Measurements from ENCODE around the gene RHOD. TPM values are rescaled to one million over a fixed set of nuclear protein-coding genes. Genes with fewer than 3 reads are reported as not detected.

RHOD gene
- polyA plus RNA-seq, 1 donor from 2014 or later = not detected

DNA sequence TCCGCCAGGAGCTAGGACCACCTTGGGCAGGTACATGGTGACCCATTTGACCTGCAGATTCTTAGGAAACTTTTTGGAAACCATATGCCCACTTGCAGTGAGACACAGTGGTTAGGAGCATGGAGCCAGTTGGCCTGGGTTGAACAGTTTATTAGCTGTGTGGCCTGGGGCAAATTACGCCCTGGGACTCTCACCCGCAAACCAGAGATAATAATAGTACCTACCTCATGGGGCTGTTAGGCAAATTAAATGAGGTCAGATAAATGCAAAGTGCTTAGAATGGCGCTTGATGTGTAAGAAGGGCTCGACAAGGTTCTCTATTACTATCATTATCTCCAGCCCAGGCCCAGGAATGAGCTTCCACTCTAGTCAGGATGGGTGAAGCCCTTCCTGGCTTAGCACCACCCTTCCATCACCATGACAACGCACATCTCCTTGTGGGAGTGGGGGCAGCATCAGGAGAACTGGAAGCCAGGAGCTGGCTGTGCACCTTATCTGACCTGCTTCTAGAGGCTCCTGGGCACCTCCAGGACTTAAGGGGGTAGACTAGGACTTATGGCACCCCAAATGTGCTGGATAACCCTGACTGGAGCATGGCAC is 28.6 kb upstream of the RHOD start:
- H3K9me2 ChIP-seq (ENCODE audit: insufficient read depth, low read length) = no peaks in the 10 kb centered on the region
- no peaks in the 10 kb centered on the region for H3K9me3 ChIP-seq (ENCODE audit: low read length)
- H3K79me2 ChIP-seq (replicated peaks; ENCODE audit: insufficient read depth, low read length) = no peaks in the 10 kb centered on the region
- H3K9ac ChIP-seq (ENCODE audit: low read length) = no peak overlapping the region
- peaks cover 23% of the 10 kb centered on the region for H3K27me3 ChIP-seq (ENCODE audit: insufficient read depth, low read depth, low read length)
- H3K4me3 ChIP-seq (ENCODE audit: low read length) = no peak overlapping the region
- TF ChIP-seq EZH2 (IDR thresholded peaks at IDR 0.05; ENCODE audit: borderline replicate concordance, insufficient read depth, low read length, poor library complexity, severe bottlenecking) = no peak
- TF ChIP-seq TAF1 (IDR thresholded peaks at IDR 0.05; ENCODE audit: low read depth) = no peak
- TF ChIP-seq MXI1 (conservative IDR thresholded peaks at IDR 0.05; ENCODE audit: poor library complexity, severe bottlenecking) = no peak
- no peak for TF ChIP-seq EP300 (conservative IDR thresholded peaks at IDR 0.05; ENCODE audit: poor library complexity, severe bottlenecking)
- TF ChIP-seq SMC3 (conservative IDR thresholded peaks at IDR 0.05; ENCODE audit: poor library complexity) = no peak
- TF ChIP-seq, protein P1, sequence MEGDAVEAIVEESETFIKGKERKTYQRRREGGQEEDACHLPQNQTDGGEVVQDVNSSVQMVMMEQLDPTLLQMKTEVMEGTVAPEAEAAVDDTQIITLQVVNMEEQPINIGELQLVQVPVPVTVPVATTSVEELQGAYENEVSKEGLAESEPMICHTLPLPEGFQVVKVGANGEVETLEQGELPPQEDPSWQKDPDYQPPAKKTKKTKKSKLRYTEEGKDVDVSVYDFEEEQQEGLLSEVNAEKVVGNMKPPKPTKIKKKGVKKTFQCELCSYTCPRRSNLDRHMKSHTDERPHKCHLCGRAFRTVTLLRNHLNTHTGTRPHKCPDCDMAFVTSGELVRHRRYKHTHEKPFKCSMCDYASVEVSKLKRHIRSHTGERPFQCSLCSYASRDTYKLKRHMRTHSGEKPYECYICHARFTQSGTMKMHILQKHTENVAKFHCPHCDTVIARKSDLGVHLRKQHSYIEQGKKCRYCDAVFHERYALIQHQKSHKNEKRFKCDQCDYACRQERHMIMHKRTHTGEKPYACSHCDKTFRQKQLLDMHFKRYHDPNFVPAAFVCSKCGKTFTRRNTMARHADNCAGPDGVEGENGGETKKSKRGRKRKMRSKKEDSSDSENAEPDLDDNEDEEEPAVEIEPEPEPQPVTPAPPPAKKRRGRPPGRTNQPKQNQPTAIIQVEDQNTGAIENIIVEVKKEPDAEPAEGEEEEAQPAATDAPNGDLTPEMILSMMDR (IDR thresholded peaks at IDR 0.05; ENCODE audit: poor library complexity, severe bottlenecking) = no peak
- TF ChIP-seq, protein P2, sequence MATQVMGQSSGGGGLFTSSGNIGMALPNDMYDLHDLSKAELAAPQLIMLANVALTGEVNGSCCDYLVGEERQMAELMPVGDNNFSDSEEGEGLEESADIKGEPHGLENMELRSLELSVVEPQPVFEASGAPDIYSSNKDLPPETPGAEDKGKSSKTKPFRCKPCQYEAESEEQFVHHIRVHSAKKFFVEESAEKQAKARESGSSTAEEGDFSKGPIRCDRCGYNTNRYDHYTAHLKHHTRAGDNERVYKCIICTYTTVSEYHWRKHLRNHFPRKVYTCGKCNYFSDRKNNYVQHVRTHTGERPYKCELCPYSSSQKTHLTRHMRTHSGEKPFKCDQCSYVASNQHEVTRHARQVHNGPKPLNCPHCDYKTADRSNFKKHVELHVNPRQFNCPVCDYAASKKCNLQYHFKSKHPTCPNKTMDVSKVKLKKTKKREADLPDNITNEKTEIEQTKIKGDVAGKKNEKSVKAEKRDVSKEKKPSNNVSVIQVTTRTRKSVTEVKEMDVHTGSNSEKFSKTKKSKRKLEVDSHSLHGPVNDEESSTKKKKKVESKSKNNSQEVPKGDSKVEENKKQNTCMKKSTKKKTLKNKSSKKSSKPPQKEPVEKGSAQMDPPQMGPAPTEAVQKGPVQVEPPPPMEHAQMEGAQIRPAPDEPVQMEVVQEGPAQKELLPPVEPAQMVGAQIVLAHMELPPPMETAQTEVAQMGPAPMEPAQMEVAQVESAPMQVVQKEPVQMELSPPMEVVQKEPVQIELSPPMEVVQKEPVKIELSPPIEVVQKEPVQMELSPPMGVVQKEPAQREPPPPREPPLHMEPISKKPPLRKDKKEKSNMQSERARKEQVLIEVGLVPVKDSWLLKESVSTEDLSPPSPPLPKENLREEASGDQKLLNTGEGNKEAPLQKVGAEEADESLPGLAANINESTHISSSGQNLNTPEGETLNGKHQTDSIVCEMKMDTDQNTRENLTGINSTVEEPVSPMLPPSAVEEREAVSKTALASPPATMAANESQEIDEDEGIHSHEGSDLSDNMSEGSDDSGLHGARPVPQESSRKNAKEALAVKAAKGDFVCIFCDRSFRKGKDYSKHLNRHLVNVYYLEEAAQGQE (IDR thresholded peaks at IDR 0.05; ENCODE audit: borderline replicate concordance) = no peak
- TF ChIP-seq RAD21 (conservative IDR thresholded peaks at IDR 0.05) = no peak
- TF ChIP-seq POLR2AphosphoS5 (IDR thresholded peaks at IDR 0.05) = no peak
- no peak overlapping the region for H3K27ac ChIP-seq (ENCODE audit: low read length)
- H3K36me3 ChIP-seq (ENCODE audit: insufficient read depth, low read length) = no peaks in the 10 kb centered on the region
- no peaks in the 10 kb centered on the region for H3F3A ChIP-seq (ENCODE audit: insufficient read depth, low read length, poor library complexity, severe bottlenecking)
- no peaks in the 10 kb centered on the region for H4K20me1 ChIP-seq (ENCODE audit: insufficient read depth)
- no peak overlapping the region for H3K4me2 ChIP-seq (ENCODE audit: low read length)
- H2AFZ ChIP-seq (ENCODE audit: low read depth, low read length) = no peak overlapping the region

DNA sequence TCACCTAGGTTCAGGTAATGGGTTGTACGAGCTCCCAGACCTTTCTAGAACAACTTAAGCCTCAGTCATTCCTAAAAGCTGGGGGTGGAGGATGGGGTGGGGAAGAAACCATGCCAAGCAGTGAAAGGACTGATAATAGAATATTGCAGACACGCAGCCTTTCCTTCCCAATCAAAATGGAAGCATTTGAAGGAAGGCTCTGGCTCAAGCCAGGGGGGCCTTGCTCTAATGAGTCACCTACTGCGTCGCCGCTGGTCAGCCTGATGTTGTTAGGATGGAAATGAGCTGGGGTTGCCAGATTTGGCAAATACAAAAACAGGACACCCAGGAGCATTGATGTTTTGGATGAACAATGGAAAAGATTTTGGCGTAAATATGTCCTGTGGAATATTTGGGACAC is 27.5 kb upstream of the RHOD start:
- Histone ChIP-seq H3K4me3 (ENCODE audit: low read length) (no peak overlapping the region), H4K20me1 (ENCODE audit: insufficient read depth) (no peaks in the 10 kb centered on the region), H3K79me2 (replicated peaks; ENCODE audit: insufficient read depth, low read length) (no peaks in the 10 kb centered on the region), H2AFZ (ENCODE audit: low read depth, low read length) (no peak overlapping the region), H3K36me3 (ENCODE audit: insufficient read depth, low read length) (no peaks in the 10 kb centered on the region), H3K4me2 (ENCODE audit: low read length) (no peak overlapping the region), H3K27me3 (ENCODE audit: insufficient read depth, low read depth, low read length) (peaks cover 14% of the 10 kb centered on the region), H3K9me3 (ENCODE audit: low read length) (no peaks in the 10 kb centered on the region), H3K27ac (ENCODE audit: low read length) (no peak overlapping the region), H3K9me2 (ENCODE audit: insufficient read depth, low read length) (no peaks in the 10 kb centered on the region), H3F3A (ENCODE audit: insufficient read depth, low read length, poor library complexity, severe bottlenecking) (no peaks in the 10 kb centered on the region), H3K9ac (ENCODE audit: low read length) (no peak overlapping the region)
- TF ChIP-seq, protein P2 (IDR thresholded peaks at IDR 0.05; ENCODE audit: borderline replicate concordance) = no peak
- TF ChIP-seq TAF1 (IDR thresholded peaks at IDR 0.05; ENCODE audit: low read depth) (no peak), EP300 (conservative IDR thresholded peaks at IDR 0.05; ENCODE audit: poor library complexity, severe bottlenecking) (no peak), POLR2AphosphoS5 (IDR thresholded peaks at IDR 0.05) (no peak)
